IPS-NIHi7 (cell line): ENCODE measurements around the gene SGK1.
"Not testable (repeated sequence)": the region's sequence is repeated elsewhere in the genome, so short reads cannot be mapped to it uniquely, and the experiment has no call there.

Source experiments
- DNase-seq: peaks from one replicate; pipeline ENCODE4 v3.0.0; 2012; ENCODE audit warnings: mixed read lengths; ENCODE audit errors: extremely low spot score

Gene SGK1

DNA sequence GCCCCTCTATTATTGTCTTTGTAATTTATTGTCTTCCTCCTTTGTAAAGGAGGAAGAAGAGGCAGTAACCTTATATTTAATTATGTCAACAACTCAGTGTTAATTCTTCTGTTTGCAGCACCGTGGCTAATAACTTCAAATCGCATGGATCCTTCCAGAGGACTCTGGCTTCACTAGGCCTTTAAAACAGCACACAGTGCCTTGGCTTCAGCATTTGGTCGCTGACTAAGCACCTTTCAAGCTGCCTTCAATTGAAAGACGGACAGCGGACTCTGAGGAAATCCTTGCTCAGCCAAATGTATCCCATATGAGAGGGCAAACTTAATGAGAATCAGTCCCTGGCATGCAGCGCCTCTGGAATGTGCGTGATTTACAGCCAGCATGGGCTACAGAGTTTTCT is 64.2 kb downstream of the SGK1 start:
- DNase-seq, result no peak

DNA sequence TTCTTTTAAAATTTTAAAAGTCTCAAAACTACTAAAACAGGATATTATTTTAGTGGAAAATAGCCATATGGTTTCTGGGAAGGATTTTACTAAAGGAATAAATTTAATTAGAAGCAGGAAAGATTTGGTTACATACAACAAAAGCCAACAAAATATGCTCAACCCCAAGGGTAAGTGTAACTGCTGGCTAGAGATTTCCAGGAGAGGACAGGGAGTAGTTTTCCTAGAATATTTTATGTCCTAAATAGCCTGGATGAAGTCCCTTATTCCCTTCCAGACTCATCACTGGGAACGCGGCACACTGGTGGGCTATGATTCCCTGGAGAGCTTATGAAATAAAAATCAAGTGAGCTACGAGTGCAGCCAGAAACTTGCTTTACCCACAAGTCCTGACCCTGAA is 66.6 kb downstream of the SGK1 start:
- no peak for DNase-seq

DNA sequence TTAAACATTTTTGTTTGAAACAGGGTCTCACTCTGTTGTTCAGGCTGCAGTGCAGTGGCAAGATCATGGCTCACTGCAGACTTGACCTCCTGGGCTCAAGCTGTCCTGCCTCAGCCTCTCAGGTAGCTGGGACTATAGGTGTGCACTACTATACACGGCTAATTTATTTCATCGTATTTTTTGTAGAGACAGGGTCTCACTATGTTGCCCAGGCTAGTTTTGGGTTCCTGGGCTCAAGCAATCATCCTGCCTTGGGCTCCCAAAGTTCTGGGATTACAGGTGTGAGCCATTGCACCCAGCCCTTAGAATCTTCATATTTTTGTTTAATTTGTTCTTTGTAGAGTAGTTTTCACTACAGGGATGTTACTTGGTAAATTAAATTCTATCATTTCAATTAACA is 67.1 kb downstream of the SGK1 start:
- DNase-seq, result no peak

DNA sequence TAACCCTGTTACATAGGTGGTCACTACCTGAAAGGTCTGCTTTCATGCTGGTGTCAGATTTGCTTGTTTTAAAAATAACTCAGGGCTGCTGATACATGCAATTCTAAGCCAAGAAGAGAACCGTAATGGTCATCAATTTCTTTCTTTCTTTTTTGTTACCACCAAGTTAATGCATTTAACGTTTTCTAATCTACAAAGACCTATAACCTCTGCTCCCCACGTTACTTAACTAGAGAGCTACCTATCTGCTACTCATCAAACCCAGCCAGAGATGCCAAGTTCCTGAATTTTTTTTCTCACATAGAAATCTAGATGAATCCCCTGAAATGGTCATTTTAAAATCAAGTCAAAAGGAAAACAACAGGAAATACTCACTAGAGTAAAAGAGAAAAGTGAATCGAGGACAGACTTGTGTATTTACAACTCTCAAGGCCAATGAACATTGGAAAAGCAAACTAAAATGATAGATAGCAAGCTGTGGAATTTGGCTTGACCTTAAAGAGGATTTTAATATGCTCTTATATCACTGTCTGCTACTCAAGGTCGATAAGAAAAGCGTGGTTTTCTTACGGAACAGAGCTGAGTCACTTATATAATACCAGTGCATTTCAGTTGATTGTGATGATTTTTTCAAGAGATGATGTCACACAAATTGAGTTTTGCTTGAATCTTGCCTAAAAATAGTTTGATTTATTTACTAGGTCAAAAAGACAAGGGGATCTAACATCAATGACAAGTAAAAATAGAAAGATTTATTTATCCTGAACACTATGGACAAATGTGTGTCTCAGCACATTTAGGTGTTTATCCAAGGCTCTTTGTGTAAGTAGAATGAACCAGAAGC is 67.9 kb downstream of the SGK1 start:
- no peak for DNase-seq

DNA sequence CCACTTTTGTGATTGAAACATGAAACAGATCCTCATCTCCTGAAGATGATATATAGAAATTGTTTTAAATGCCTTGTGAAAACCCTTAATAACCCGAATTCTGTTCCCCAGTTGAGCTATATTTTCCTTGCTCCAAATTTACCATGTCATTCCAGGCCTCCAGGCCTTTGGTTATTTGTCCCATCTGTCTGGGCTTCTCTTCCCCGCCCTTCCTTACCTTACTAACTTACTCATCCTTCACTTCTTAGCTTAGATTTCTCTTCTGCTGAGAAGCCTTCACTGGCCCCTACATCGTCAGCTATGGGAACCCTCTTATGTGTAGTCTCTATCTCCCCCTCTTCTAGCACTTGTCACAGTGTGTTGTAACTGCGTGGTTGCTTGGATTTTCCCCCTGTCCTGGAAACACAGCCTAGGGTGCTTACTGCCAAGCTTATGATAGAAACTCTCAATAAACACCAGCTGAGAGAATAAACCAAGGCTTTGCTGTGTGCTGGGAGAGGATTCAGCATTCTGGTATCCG is 68.6 kb downstream of the SGK1 start:
- no peak for DNase-seq

DNA sequence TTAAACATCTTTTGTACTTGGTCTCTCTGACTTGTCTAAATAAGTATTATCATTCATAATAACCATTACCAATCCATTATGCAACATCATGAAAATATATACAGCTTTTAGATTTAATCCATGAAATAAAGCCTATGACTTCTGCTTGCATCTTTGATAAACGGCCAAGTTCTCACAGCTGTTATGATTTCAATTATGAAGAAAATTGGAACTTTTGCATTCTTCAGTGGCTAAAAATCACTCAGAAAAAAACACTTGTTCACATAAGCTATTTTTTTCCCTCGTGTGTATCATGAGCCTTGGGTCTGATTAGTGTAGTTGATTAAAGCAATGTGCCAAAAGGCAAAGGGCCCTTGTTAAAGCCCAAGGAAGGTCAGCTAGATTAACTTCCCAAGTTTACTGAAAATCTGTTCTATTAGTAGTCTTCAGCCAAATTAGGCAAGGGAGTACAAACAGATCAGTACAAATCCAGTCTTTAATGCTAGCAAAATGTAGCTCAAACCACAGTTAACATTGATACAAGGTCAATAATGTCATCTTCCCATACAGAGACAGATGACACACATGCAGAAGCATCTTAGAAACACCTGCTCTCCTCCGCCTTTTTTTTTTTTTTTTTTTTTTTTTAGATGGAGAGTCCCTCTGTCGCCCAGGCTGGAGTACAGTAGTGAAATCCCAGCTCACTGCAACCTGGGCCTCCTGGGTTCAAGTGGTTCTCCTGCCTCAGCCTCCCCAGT is 69.9 kb downstream of the SGK1 start:
- no peak for DNase-seq

DNA sequence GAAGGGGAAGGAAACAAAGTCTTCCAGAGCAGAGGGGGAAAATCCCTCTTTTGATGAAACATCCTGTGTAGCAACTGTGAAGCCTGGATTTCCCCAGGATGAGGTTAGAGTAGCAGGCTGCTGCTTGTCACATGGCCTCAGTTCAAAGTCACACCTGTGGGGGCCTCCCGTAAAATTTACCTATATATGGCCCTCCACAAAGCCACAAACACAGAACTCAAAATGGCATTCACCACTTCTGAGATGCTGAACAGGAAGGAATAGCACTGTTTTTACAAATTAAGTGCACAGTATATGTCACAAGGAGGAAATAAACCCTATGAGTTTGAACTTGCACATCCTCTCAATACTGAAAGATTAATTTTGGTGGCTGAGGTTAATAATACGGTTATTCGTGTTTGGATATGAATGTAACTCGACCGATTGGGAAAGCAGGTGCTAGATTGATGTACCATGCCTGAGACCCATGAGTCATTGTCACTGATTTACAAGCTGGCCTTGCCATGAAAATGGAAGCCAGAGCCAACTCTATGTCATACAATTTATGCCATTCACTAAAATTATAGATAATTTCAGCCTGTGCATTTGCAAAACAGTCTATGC is 70.6 kb downstream of the SGK1 start:
- DNase-seq, result no peak

DNA sequence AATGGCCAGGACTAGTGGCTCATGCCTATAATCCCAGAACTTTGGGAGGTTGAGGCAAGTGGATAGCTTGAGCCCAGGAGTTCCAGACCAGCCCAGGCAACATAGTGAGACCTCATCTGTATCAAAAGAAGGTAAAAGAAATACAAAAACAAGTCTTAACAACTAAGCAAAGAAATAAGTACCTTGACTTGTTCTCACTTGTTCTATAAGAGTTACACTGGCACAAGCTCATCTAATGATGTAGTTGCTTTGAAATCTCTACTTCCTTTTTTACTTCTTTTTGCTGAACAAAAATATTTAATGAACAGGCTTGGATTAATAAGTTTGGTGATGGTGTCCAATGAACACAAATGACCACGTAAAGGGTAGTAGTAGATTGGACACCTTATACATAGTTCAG is 72.2 kb downstream of the SGK1 start:
- DNase-seq, result no peak

DNA sequence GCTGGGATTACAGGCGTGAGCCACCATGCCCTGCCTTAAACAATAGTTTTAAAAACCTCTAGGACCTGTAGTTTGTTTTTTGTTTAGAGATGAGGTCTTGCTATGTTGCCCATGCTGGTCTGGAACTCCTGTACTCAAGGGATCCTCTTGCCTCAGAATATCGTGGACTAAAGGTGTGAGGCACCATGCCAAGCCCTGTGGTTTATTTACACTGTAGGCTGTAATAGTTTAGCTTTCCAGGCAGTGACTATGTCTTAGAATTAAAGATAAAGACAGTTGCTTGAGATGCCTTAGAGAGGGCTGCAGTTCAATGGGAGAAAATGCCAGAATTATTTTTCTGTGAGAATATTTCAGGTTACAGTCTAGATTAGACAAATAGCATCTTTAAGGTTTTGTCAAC is 72.9 kb downstream of the SGK1 start:
- no peak for DNase-seq

DNA sequence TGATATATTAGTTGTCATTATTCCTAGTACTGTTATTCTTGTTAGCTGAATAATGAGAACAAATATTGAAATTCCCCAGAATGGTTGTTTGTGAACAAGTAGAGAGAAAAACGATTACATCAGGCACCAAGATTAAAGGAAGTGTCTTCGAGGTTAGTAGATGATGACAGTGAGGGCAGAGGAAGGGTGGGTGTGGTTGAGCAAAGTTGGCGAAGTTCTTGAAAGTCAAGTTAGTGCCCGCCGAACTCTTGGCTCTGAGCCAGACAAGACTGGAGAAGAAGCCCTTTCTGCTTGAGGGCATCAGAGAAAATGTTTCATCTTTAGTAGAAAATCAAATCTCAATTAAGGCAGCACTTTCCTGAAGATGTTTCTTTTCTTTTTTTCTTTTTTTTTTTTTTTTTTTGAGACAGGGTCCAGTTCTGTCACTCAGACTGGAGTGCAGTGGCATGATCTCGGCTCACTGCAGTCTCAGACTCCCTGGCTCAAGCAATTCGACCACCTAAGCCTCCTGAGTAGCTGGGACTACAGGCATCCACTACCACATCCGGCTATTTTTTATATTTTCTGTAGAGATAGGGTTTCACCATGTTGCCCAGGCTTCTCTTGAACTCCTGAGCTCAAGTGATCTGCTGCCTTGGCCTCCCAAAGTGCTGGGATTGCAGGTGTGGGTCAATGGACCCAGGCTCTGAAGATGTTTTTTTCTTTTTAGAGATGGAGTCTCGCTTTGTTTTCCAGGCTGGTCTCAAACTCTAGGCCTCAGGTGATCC is 77.1 kb downstream of the SGK1 start:
- no peak for DNase-seq

DNA sequence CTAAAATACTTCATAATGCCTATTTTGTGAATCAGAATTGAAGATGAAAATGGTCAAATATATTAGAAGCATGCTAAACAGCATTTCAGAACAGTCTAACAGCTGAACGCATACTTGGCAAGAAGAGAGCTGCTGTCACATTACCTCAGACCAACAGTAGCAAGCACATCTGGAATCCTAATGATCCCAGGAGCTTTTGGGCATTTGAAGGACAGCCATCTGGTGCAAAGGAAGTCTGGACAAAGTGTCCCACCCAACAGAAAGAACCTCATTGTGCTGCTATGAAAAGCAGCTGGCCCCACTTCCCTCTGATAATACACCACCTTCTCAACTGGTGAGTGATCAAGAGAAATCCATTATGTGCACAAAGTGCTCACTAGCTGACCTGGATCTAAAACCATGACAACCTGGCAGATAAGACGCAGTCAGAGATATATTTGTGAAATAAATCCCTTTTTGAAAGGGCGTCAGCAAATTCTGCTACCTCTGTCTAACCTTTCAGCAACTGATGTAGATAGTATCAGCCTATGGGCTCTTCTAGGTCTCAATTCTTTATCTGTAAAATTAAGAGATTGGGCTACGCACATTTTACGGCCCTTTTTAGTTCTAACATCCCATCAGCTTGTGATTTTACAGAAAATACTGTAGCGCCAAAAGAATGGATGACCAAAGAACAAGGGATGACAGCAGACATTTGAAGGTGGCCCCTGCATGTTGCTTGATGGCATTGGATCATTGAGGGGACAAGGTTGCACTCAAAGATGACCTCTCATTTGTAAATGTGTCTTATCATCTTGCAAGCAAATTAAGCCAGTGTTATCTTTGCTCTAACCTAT is 78.7 kb downstream of the SGK1 start:
- DNase-seq, result no peak

DNA sequence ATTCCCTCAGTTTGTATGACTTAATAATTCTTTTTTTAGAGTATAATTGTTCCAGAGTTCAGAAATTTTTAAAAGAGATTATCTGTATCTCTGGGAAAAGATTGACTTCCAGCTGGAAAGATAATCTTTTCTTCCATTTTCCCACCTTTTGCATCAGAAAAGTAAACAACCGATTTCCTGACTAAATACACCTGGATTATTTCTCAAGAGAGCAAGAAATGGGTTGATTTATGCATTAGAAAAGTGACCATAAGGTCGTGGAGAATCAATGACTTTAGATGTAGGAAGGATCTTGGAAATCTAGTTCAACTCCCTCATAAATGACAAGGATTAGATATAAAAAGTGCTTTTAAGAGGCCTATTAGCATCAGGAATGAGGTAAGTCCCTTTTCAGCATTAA is 79.9 kb downstream of the SGK1 start:
- DNase-seq, result no peak

DNA sequence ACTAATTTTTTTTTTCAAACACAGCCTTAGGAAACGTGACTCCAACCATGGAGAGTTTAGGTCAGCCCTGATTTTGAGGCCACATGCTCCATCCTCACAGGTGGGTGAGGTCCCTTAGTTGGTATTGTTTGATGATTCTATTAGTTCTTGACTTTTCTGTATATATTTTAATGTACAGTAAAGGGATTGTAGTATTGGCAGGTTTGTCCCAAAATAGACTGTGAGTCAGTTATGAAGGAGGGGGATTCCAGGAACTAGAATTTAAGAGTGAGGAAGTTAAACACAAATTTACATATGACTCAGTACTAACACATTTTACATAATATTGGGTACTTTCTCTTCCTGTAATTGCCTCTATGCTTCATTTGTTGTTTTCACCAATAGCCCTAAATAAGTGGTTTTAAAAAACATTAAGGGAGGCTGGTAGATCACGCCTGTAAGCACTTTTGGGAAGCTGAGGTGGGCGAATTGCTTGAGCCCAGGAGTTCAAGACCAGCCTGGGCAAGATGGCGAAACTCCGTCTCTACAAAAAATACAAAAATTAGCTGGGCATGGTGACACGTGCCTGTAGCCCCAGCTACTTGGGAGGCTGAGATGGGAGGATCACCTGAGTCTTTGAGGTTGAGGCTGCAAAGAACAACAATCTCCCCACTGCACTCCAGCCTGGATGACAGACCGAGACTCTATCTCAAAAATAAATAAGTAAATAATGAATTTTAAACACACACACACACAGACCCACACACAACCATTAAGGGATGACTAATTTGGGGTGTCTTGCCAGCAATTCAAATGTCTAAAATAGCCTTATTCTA is 81.8 kb downstream of the SGK1 start:
- DNase-seq, result no peak

DNA sequence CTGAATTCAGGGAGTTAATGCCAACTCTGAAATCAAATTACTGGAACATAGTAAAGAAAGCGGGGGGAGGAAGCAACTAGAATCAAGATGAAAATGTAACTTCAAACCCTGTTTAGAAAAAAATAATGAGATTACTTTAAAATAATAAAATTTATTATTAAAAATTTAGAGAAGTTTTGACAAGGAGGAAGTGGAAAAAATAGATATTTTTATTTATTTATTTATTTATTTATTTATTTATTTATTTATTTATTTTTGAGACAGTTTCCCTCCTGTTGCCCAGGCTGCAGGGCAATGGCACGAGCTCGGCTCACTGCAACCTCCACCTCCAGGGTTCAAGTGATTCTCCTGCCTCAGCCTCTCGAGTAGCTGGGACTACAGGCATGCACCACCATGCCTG is 82.6 kb downstream of the SGK1 start:
- DNase-seq, result not testable (repeated sequence)

DNA sequence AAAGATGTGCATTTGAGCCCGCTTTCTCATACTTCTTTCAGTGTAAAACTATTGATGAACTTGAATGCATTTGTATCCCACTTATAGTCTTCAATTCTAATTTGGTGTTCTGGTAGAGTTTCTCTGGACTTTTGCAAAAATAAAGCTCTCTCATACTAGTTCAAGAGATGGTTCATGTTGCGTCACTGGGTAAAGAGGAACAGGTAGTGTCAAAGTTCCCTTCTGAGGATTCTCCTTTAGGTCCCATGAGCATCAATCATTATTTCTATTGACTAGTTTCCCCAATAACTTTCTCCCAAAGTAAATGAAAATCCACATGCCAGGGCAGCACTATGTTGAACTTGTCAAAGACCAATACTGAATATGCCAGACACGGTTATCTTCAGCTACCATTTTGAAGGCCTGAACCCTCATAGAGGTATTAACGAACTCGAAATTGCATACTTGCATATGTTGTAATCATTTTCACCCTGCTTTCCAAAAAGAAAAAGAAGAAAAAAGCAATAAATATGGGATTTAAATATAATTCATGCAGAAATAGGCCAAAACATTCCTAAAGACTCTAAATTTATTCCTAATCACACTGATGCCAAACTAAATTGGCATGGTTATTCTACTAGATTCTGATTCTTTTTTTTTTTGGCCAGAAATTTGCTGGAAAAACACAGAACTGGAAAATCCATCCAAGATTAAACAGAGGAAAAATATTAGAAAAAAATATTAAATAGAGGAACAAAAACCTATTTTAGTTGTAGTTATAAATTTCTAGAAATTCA is 84.5 kb downstream of the SGK1 start:
- DNase-seq, result no peak

DNA sequence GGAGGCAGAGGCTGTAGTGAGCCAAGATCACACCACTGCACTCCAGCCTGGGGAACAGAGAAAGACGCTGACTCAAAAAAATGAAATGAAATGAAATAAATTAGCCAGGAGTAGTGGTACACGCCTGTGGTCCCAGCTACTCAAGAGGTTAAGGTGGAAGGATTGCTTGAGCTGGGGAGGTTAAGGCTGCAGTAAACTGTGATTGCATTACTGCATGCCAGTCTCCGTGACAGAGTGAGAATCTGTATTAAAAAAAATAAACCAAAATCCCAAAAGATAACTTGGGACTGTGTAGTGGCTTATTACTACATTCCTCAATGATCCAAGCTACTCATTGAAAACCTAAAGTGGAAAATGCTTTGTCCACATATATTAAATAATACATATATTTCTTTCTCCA is 87.0 kb downstream of the SGK1 start:
- DNase-seq, result no peak

DNA sequence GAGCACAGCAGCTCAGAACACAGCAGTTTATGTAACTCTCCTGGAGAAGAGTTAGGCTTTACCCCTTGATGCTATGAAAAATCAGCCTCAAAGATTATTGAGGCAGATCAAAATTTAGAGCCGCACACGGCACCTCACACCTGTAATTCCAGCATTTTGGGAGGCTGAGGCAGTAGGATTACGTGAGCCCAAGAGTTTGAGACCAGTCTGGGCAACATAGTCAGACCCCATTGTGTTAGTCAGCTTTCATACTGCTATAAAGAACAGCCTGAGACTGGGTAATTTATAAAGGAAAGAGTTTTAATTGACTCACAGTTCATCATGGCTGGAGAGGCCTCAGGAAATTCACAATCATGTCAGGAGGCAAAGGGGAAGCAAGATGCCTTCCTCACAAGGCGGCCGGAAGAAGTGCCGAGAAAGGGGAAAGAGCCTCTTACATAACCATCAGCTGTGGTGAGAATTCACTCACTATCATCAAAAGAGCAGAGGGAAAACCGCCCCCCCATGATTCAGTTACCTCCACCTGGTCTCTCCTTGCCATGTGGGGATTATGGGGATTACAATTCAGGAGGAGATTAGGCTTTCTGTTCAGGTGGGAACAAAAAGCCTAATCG is 87.7 kb downstream of the SGK1 start:
- DNase-seq, result no peak

DNA sequence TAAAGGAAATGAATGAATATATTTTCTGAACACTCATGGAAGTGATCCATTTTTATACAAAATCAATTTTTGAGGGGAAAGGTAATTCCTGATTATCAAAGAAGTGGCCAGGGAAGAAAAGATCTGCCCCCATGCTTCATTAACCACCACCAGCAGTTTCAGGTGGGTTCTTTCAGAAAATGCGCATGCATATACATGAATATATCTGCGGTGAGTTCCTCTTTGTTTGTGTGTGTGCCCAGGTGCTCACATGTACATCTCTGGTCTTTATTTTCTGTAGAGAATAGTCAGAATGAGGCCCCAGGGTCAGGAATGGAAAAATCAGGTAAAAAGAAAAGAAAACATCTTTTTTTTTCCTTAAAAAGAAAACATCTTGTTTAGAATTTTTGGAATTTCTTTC is 88.4 kb downstream of the SGK1 start:
- DNase-seq, result no peak
